Measurements from ENCODE around the gene MATCAP1.

The MATCAP1 gene

DNA sequence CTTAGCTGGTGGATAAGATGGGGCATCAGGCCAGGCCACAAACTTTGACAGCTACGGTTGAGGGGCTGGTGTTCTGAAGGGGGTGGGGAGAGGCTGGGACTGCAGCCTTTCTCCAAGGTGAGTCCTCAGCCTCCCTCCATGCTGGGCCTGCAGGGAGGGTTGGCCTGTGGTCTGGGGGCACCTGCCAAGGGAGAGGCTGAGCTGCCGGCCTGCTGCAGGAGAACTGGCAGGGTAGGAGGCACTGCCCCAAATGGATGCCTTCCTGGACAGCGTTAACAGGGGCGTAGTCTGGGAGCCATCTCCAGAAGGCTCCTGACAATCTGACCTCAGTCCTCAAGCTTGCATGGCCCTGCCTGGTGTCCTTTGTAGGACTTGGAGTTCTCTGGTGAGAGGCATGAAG is 20.3 kb upstream of the MATCAP1 start:
- TF ChIP-seq, protein P1, sequence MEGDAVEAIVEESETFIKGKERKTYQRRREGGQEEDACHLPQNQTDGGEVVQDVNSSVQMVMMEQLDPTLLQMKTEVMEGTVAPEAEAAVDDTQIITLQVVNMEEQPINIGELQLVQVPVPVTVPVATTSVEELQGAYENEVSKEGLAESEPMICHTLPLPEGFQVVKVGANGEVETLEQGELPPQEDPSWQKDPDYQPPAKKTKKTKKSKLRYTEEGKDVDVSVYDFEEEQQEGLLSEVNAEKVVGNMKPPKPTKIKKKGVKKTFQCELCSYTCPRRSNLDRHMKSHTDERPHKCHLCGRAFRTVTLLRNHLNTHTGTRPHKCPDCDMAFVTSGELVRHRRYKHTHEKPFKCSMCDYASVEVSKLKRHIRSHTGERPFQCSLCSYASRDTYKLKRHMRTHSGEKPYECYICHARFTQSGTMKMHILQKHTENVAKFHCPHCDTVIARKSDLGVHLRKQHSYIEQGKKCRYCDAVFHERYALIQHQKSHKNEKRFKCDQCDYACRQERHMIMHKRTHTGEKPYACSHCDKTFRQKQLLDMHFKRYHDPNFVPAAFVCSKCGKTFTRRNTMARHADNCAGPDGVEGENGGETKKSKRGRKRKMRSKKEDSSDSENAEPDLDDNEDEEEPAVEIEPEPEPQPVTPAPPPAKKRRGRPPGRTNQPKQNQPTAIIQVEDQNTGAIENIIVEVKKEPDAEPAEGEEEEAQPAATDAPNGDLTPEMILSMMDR (IDR thresholded peaks at IDR 0.05) = no peak

DNA sequence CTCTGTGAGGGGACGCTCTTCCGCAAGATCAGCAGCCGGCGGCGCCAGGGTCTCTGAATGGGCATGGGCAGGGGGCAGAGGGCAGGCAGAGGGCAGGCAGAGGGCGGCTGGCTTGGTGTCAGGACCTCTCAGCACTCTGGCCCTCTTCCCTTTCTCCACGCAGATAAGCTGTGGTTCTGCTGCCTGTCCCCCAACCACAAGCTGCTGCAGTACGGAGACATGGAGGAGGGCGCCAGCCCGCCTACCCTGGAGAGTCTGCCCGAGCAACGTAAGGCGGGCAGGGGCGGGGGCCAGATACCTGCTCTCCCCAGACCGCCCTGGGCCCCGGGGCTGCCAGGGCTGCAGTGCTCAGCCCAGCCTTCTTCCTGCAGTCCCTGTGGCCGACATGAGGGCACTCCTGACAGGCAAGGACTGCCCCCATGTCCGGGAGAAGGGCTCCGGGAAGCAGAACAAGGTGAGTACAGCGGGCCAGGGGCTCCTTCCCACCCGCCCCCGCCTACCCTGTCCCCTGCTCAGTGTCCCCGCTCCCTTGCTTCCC is 19.3 kb upstream of the MATCAP1 start:
- TF ChIP-seq, protein P1 (IDR thresholded peaks at IDR 0.05) = no peak

DNA sequence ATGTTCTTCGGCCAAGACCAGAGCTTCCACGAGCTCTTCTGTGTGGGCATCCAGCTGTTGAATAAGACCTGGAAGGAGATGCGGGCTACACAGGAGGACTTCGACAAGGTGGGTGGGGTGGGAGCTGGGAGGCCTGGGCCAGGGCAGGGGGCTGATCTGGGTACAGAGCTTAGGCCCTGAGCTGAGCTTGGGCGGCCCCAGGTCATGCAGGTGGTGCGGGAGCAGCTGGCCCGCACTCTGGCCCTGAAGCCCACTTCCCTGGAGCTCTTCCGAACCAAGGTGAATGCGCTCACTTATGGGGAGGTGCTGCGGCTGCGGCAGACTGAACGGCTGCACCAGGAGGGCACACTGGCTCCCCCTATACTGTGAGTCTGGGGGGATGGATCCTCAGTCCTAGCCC is 18.7 kb upstream of the MATCAP1 start:
- TF ChIP-seq, protein P1 (IDR thresholded peaks at IDR 0.05) = no peak

DNA sequence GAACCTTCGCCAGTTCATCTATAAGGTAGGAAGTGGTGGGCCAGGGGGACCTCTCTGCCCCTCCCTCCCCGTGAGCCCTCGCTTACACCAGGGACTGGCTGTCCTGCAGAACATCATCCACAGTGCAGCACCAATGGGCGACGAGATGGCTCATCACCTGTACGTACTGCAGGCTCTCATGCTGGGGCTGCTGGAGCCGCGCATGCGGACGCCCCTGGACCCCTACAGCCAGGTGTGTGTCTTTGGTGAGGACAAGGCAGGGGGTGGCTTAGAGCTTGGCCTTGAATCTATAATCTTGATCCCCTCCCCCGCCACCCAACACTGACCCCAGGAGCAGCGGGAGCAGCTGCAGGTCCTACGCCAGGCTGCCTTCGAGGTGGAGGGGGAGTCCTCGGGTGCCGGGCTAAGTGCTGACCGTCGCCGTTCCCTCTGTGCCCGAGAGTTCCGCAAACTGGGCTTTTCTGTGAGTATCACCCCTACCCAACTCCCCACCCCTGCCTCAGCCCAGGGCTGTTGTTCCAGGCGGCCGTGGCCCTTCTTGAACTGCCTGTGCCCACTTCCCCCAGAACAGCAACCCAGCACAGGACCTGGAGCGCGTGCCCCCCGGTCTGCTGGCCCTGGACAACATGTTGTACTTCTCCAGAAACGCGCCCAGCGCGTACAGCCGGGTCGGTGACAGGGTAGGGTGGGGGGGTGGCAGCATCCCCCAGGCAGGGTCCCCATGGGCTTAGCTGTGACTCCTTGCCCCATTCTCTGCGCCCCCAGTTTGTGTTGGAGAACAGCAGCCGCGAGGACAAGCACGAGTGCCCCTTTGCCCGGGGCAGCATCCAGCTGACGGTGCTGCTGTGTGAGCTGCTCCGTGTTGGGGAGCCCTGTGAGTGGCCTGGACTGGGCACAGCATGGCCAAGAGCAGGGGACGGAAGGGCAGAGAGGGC is 17.9 kb upstream of the MATCAP1 start:
- TF ChIP-seq, protein P1 (IDR thresholded peaks at IDR 0.05) = no peak

DNA sequence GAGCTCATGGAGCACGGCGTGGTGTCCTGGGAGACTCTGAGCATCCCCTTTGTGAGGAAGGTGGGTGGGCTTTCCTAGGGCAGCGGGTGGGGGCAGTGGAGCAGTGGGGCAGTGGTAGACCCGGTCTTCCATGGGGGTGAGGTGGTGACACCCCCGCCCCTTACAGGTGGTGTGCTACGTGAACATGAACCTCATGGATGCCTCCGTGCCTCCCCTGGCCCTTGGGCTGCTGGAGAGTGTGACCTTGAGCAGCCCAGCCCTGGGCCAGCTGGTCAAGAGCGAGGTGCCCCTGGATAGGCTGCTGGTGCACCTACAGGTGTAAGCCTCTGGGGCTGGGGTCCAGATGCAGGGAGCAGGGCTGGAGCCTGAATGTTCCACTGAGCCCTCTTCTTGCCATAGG is 16.7 kb upstream of the MATCAP1 start:
- TF ChIP-seq, protein P1 (IDR thresholded peaks at IDR 0.05) = no peak

DNA sequence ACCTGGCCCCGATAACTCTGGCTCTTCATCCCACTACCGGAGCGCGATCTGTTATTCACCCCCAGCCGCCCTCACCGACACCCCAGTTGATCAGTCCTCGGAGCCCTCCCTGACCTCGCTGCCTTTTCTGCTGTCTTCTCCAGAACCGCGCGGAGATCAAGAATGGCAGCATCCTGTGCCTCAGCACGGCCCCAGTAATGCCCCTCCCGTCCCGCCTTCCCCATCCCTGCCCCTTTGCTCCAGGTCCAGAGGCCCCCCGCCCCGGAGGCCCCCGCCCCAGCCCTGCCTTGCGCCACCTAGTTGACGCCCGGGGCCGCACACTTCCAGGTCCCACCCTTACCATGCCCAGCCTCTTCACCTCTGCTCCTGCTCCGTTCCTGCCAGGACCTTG is 16.0 kb upstream of the MATCAP1 start:
- TF ChIP-seq, protein P1 (IDR thresholded peaks at IDR 0.05) = no peak; the same call in none of the 2 replicates

- TF ChIP-seq, protein P1 (IDR thresholded peaks at IDR 0.05) = peak; percentile 72
These were observed 15.4 kb upstream of the MATCAP1 start, which contains the start of gene ELMO3 for GRCh38 chr16:67199011-67199807. Gene ELMO3 (plus strand): TSS chr16:67199131. CDS start chr16:67199327, 196 bp downstream.

Data from LNCAP (cell line).